IPS-NIHi7 (cell line): ENCODE data around the gene SLCO3A1.
A peak's percentile ranks its signal among the peaks of the same experiment; 100 is the strongest.

Experiments used
- DNase-seq: peaks from one replicate; pipeline ENCODE4 v3.0.0; 2012; ENCODE audit warnings: mixed read lengths; ENCODE audit errors: extremely low spot score

The SLCO3A1 gene

DNA sequence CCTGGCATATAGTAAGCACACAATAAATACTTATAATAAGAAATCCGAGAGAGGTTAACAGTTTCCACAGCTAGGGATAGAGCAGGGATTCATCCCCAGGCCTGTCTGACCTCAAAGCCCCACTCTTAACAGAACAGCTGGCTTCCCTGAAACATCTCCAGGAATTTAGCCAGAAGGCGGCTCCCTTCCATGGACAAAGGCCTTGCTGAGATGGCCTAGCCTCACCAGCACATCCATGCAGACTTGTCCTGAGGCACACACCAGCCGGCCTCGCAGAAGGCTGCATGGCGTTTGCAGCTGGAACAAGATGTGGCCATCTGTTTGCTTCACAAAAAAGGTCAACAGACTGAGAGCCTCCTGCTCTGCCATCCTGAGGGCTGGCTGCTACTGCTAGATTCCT lies 245.4 kb downstream of the SLCO3A1 start:
- peak; percentile 50 for DNase-seq

DNA sequence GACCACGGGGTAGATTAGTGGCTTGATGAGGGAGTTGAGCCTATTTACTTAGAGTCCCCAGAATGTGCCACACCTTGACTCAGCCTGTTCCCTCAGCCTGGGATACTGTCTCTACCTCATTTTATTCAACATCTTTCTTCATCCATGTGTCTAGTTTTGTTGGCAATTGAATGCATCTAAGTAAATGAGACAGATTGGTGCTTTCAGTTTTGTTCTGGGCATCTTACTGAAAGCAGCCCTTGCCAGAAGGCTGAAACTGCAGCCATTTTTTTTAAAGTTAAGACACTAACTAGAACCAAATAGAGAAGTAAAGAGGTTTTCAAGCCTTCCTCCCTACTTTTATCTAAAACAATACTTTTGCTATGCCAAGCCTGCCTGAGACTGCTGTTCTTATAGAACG lies 246.8 kb downstream of the SLCO3A1 start:
- no peak for DNase-seq

DNA sequence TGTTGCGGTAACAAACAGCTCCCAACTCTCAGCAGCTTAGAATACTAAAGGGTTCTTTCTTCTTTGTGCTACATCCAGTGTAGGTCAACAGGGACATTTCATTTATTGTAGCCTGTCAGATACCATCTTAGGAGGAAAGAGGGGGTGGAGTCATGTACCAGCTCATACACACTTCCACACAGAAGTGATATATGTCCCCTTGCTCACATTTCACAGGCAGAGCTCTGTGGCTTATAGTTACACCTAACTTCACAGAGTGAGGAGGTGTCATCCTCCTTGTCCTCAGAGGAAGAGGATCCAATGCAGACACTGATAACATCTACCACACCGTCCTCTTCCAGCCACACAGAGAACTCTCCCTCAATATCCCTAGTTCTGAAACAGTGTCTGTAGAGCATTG lies 247.2 kb downstream of the SLCO3A1 start:
- no peak for DNase-seq

DNA sequence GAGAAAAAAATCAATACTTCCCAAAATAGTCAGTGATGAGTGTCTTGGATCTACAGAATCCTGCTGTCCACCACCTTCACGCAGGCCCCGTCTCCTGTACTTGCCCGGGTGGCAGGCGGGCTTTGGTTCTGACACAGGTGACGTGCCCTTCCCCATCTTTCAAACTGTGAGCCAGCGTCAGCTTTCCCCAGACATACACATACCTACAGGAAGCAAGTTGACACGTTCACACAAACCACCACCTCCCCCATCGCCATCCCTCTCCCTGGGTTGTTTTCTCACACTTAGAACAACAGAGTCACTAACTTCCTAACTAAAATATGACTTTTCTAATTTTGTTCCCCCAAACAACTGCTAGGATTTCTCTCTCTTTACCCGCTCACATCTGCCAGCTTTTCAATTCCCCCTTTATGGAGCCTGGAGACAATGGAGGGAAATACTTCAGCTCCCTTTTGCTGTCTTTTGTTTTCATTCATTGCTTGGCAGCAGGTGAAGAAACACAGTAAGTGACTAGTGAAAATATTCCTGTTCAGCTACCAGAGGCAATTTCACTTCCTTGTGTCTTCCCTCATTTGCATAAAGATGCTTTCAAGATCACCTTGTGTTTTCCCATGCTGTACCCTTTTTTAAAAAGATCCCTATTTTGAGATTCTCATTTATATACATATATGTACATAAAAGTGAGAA lies 248.3 kb downstream of the SLCO3A1 start:
- no peak for DNase-seq

DNA sequence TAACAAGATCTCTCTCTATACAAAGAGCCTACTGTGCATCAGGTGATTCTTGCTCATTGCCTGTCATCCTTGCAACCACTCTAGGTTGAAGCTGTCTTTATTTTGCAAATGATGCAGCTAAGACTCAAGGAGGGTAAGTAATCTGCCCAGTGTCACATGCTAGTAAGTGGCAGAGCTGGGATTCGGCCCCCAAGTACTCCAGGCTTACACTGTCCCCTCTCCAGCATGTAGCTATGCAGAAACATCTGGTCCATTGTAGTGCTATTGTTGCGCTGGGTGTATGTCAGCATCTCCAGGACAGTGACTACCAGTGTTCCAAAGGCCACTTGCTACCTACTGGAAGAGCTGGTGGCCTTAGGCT lies 248.9 kb downstream of the SLCO3A1 start:
- DNase-seq, result no peak

DNA sequence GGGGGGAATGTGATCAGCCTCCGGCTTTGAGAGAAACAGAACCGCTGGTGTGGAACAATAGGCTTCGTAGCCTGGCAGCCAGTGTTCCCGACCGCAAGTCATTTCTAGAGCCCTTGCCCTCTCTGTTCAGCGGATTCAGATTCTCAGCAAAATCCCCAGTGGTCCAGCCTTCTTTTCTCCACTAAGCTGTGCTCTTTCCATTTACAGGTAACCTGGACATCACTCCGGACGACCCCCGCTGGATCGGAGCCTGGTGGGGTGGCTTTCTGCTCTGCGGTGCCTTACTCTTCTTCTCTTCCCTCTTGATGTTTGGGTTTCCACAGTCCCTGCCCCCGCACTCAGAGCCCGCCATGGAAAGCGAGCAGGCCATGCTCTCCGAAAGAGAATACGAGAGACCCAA lies 250.6 kb downstream of the SLCO3A1 start:
- no peak for DNase-seq

DNA sequence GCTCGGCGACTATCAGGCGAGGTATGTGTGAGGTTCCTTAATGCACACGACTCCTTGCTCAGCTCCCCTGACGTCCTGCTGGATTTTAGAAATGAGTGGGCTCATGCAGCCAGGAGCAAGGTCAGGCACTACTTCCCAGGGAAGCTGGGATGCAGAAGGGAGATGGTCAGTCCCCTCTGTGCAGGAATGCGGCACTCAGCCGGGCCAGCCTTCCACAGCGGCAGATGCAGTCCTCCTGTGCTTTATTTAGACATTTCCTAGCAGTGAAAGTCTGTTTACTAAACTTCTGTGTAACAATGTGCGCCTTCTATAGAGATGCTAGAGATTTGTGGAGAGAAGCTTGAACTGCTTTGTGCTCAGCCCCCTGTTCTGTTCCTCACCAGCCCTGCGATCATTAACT lies 252.1 kb downstream of the SLCO3A1 start:
- no peak for DNase-seq

DNA sequence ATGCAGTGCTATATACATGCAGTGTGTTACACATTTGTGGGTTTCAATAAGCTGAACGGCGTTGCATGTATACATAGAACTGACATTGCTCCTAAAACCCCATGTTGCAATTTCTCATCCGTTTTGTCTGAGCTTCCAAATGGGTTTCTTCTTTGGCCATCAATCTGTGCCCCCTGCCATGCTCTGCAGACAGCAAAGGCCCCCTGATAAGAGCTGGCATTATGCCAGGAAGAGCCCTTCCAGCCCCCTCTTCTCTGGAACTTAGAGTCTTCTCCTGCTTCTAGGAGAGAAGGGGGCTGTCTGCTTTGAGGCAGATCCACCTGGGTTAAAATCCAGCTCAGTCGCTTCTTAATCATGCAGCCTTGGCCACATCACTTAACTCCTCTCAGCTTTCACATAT lies 254.0 kb downstream of the SLCO3A1 start:
- no peak for DNase-seq

DNA sequence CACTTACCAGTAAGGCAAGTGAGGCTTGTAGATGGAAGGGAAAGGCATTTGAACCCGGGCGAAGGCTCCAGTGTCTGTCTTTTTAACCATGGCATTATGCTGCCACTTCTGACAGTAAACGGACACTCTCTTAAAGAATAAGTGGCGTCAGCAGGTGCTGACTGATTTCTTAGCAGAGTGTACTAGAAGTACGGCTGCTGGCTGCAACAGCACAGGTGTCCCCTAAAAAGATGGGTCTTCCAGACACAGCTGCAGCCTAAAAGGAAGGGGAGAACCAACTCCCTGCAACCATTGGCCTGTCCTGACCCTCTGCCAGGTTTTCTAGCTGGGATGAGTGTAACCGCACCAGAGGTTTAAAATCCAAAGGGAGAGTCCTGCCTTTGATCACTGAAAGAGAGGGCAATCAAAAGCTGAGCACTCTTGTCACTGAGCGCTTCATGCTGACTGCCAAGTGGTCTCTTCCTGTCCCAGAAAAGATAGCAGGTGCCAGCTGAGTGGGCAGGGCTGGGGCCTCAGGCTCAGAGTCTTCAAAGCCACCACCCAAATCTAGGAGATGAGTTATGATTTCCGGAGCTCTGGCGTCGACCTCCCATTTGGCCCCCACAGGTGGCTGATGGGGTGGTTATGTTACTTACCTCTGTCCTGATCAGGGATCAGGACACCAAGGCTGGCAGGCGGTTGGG lies 255.8 kb downstream of the SLCO3A1 start:
- no peak for DNase-seq

DNA sequence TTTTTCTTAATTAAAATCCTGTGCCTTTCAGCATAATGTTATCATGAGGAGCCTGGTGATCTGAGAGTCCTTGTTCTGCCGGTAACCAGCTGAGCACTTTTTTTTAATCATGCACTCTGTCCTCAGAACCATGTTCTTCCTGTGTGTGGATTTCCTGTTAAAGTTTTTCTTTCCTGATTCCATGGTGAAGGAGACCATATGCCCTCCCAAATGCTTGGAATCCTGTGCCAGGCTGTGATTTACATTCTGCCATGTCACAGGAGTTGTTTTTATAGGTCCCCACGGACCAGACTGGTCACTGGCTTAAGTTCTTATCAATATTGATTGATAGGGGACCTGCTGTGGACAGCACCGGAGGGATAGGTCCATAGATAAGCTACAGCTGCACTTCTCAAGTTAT lies 257.8 kb downstream of the SLCO3A1 start:
- no peak for DNase-seq

DNA sequence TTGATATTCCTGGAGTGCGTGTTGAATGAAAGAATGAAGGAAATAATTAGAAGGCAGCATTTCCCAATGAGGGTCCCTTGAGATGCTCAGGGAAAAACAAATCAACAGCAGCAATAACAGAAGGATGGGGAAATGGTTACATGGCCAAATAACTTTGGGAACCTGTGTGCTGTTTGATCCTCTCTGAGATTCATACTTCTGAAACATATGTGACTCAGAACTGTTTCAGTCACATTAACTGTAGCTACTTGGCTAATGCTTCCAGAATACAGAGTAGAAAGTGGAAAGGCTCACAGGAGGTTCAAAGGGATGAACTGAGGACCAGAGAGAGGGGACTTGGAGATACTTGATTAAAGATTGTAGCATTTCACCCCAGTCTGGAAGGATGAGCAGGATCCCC lies 258.2 kb downstream of the SLCO3A1 start:
- DNase-seq, result no peak

DNA sequence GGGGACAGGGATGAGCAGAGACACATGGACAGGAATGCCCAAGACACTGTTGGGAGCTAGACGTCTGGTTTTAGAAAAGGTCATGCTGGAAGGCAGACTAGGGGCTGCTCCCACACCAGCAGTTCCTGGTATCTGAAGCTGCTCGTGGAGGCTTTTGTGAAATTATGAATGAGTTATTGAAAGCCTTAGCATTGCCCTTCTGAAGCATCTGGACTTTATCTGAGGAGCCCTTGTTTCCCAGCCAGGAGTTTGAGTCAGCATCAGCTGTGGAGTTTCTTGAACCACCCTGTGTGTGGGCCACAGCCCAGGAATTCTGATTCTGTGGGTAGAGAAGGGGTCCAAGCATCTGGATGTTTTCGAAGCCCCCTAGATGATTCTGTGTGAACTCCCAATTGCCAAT lies 258.7 kb downstream of the SLCO3A1 start:
- DNase-seq, result no peak

DNA sequence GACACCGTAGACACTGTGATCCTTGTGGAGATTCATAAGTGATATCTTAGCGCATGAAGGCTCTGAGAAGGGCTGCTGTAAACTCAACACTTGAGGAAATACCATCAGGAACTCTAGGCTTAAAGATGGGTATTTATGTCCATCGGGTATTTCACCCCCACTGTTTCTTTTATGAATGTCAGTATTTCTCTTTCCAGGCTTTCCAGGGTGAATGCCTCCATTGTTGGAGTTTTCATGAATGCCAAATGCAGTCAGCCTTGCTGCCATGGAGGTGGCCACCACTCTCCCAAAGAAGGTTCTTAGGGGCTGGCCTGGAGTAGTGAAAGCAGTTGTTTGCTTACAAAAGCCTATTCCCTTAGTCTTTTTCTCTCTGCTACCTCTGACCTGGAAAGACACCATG lies 259.2 kb downstream of the SLCO3A1 start:
- DNase-seq, result no peak

DNA sequence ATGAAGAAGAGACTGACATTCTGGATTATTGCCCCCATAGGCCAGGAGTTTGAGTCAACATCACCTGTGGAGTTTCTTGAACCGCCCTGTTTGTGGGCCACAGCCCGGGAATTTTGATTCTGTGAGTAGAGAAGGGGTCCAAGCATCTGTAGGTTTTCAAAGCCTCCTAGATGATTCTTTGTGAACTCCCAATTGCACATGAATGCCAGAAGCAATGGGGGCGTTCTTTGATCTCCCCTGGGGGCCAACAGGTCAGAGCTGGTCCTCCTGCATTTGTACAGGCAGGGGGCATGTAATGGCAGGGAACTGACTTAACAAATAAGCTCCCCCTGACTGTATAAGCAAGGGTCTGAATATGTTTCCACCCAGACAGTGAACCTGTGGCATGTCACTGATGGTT lies 260.3 kb downstream of the SLCO3A1 start:
- DNase-seq, result peak; percentile 23

DNA sequence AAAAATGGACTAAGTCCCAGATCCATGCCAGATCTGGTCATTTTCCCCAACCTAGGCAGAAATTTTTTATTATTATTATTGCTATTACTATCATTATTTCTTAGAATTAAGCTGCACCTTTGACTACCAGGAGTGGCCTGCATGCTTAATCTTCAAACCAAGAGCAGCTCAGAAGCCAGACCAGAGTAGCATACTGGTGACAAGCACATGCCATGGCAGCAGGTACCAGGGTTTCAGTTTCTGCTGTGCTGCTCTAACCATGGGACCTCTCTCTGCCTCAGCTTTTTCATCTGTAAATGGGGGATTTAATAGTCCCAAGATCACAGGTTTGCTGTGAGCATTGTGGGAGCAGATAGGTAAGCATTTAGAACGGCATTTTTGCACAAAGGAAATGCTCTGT lies 262.3 kb downstream of the SLCO3A1 start:
- DNase-seq, result no peak

DNA sequence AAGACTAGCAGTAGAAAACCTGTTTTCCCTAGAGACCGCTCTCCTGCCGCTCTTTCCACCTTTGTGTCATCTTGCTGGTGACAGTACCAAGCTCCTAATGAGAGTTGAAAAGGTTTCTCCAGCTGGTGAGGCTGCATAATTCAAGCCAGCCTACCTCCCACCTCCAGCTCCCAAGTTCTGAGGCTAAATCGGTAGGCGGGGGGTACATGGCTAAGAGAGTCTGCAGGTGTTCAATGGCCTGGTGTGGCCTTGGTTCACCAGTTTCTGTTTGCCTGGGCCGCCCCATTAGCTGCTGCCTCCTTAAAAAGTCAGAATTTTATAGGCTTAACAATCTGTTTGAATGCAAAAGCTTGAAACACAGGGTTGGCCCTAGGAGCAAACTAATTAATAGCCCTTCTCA lies 262.8 kb downstream of the SLCO3A1 start:
- DNase-seq, result no peak

DNA sequence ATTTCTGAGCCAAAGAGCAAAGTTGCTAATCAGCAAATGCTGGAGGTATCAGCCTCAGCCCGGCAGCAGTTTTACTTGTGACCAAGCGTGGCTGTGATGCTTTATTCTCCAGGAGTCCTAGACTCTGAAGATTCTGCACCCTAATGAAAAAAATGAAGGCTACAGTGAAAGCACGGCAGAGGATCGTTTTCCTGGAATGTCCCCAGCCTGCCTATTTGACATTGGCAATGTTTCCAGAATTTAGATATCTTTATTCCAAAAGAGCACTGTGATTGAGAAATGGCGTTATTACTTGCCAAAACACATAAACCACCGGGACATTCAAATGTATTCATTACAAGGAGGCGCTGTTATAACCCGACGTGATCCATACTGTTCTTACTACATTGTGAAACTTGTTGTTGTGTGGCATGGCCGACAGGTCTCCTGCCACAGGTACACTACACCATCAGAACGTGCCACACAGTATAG lies 263.8 kb downstream of the SLCO3A1 start:
- no peak for DNase-seq

DNA sequence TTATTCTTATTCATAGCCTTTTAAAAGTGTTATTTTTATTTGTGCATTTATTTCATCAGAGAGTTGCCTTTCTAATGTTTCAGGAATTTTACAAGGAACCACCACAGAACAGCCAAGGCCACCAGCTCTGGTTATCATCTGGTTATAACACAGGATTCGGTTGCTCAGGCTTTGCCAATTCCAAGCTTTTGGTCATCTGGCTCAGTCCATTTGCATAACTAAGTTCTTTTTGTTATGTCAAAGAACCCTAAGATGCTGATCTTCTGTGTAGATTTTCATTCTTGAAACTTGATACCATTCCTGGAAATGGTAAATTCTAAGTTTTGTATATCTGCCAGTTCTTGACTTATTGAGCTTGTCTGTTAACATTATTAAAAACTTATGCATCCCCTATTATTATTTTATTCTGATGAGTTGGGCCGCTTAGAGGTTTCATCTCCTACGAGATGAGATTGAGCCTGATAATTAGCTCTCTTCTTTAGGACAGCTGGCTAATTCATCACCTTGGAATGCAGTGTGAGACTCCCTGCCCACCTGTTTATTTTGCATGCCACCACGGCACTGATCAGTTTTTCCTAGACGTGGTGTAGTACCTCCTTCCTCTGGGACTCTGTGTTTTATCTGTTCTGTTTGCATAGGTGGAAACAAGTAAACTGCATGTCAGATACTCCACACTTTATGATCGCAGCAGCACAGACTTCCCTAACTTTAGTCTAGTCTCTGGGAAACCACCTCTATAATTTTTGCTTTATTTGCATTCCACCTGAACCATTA lies 264.8 kb downstream of the SLCO3A1 start:
- no peak for DNase-seq

DNA sequence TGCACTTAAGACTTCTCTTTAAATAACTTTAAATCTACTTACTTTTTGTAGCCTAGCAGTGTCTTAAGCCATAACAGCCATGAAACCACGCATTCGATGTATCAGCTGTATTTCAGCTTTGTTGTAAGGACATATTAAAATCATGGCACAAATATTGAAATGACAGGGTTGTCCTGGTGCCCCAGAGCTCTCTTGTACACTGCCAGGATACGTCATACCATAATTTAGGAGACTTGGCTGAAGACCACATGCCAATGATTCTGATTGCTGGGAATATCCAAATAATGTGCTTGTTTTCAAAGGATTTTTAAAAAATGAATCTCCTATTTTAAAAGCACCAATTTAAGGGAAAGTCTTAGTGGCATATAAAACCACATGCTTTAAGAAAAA lies 265.4 kb downstream of the SLCO3A1 start:
- no peak for DNase-seq

DNA sequence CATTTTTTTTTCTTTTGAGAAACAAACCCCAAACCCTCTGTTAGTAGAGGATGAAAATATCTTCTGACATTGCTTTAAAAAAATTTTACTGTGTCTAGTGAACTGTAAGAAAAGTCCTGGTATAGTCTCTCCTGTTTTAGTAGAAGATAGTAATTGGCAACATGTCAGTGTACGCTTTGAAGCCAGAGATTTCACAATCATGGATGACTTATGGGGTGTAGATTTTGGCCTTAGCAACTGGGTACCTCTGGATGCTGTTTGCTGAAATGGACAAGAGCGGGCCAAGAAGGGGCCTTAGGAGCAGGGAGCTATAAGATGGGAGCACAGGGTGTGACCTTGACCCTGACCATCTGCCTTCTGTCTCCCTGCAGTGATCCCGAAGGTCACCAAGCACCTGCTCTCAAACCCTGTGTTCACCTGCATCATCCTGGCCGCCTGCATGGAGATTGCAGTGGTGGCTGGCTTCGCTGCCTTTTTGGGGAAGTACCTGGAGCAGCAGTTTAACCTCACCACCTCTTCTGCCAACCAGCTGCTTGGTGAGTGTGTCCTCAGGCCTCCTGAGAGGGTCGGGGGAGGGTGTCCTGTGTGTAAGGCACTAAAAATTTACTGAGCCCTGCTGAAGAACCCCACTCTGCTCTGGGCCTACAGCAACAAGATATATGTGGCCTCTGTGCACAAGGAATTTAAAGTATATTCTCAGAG lies 266.7 kb downstream of the SLCO3A1 start:
- DNase-seq, result no peak

DNA sequence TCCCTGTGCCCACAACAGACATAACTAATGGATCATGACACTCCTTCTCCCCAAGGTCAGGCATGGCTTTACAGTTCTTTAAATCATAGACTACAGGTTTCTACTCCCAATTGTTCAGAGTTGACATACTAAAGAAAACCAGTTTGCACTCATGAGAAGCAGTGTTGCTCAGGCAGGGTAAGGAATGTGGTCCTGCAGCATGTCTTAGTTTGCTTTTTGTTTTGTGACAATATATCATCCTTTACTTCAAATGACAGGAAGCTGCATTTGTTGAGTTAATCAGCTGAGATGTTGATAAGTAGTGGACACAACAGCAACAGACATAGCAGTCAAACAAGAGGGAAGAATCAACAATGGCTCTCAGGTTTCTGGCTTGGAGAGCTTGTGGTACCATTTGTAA lies 267.5 kb downstream of the SLCO3A1 start:
- DNase-seq, result no peak

DNA sequence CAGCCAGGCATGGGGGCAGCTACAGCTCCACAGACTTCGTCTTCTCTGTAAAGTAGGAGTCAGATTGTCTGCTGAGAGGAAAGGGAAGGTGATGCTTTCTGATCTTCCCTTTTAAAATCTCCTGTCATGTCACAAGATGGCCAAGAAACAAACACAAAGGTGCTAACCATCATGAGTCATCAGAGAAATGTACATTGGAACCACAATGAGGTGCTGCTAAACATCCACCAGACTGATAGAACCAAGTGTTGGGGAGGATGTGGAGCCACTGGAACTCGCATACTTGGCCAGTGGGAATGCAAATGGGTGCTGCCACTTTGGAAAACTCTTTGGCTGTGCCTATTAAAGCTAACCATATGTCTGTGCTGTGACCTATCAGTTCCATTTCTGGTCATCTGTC lies 268.8 kb downstream of the SLCO3A1 start:
- DNase-seq, result no peak
